Epithelial cell of prostate (primary cell): ENCODE data around the gene TPRX1.
"Not testable (repeated sequence)": the region's sequence is repeated elsewhere in the genome, so short reads cannot be mapped to it uniquely, and the experiment has no call there.

ENCODE experiments used
- DNase-seq: peaks from one replicate; pipeline ENCODE4 v3.0.0-alpha.2; 2011; ENCODE audit warnings: low read depth, low spot score
- H3K27ac ChIP-seq: fragments of 450-650 bp; 2 replicates; pipeline ENCODE4 v1.5.1; 2017; ENCODE audit warnings: mild to moderate bottlenecking

TPRX1 gene

GRCh38 chr19:47804451-47804850, at the start of gene TPRX1:
Gene TPRX1, minus strand, starts transcription at chr19:47804551. Its CDS starts 12 bp downstream, at chr19:47804539.
- not testable (repeated sequence) for DNase-seq, H3K27ac ChIP-seq

- no peak overlapping the region for H3K27ac ChIP-seq
- DNase-seq = no peak
These were observed 48.7 kb upstream of the TPRX1 start for GRCh38 chr19:47853003-47853402.

GRCh38 chr19:47848823-47849473, 44.6 kb upstream of the TPRX1 start:
- DNase-seq = no peak
- no peak overlapping the region for H3K27ac ChIP-seq

- no peak overlapping the region for H3K27ac ChIP-seq
- no peak for DNase-seq
These were observed 44.1 kb upstream of the TPRX1 start for GRCh38 chr19:47848425-47848822.

GRCh38 chr19:47842941-47843340, 38.6 kb upstream of the TPRX1 start:
- H3K27ac ChIP-seq = no peak overlapping the region
- no peak for DNase-seq

- DNase-seq = no peak
- H3K27ac ChIP-seq = no peak overlapping the region
These were observed 35.6 kb upstream of the TPRX1 start for GRCh38 chr19:47839913-47840312.

- no peak overlapping the region for H3K27ac ChIP-seq
- DNase-seq = no peak
These were observed 35.1 kb upstream of the TPRX1 start for GRCh38 chr19:47839411-47839810.

GRCh38 chr19:47836038-47836437, 31.7 kb upstream of the TPRX1 start:
- DNase-seq = no peak
- H3K27ac ChIP-seq = no peak overlapping the region

GRCh38 chr19:47832723-47833122, 28.4 kb upstream of the TPRX1 start:
- no peak for DNase-seq
- H3K27ac ChIP-seq = no peak overlapping the region

- no peak overlapping the region for H3K27ac ChIP-seq
- no peak for DNase-seq
These were observed 22.4 kb upstream of the TPRX1 start for GRCh38 chr19:47826800-47827199.

GRCh38 chr19:47824396-47824795, 20.0 kb upstream of the TPRX1 start:
- no peak for DNase-seq
- H3K27ac ChIP-seq = no peak overlapping the region

GRCh38 chr19:47821460-47822020, 17.2 kb upstream of the TPRX1 start, which contains the start of gene CRX:
Gene CRX, plus strand, starts transcription at chr19:47821937. Its CDS starts 12,507 bp downstream, at chr19:47834444.
- DNase-seq = no peak
- H3K27ac ChIP-seq = no peak within 1 kb of the TSS

GRCh38 chr19:47820410-47820809, 16.1 kb upstream of the TPRX1 start:
- no peak for DNase-seq

GRCh38 chr19:47819858-47820257, 15.5 kb upstream of the TPRX1 start:
- H3K27ac ChIP-seq = no peak overlapping the region
- DNase-seq = no peak

More at GRCh38 chr19:47820410-47820809, 16.1 kb upstream of the TPRX1 start:
- no peak overlapping the region for H3K27ac ChIP-seq

GRCh38 chr19:47818221-47818620, 13.9 kb upstream of the TPRX1 start:
- H3K27ac ChIP-seq, DNase-seq: not testable (repeated sequence)

GRCh38 chr19:47816270-47816669, 11.9 kb upstream of the TPRX1 start:
- H3K27ac ChIP-seq, DNase-seq: not testable (repeated sequence)

GRCh38 chr19:47813995-47814328, 9.6 kb upstream of the TPRX1 start:
- H3K27ac ChIP-seq = no peak overlapping the region
- DNase-seq = no peak

GRCh38 chr19:47813304-47813994, 9.1 kb upstream of the TPRX1 start:
- no peak for DNase-seq
- H3K27ac ChIP-seq = no peak overlapping the region

- no peak overlapping the region for H3K27ac ChIP-seq
- no peak for DNase-seq
These were observed 2.1 kb upstream of the TPRX1 start for GRCh38 chr19:47806435-47806834.

- H3K27ac ChIP-seq = no peak overlapping the region
- DNase-seq = no peak
These were observed 962 bp upstream of the TPRX1 start for GRCh38 chr19:47805313-47805712.

- not testable (repeated sequence) for H3K27ac ChIP-seq, DNase-seq
These were observed 680 bp downstream of the TPRX1 start for GRCh38 chr19:47803671-47804070.

- not testable (repeated sequence) for DNase-seq, H3K27ac ChIP-seq
These were observed 1.2 kb downstream of the TPRX1 start for GRCh38 chr19:47803148-47803547.
